ENCODE data around the gene TMEM132C. TPM values are rescaled to one million over a fixed set of nuclear protein-coding genes. Genes with fewer than 3 reads are reported as not detected.

TMEM132C gene
- polyA plus RNA-seq, 2 of the 4 experiments (the other 2 are of a cell fraction), result not detected

DNA sequence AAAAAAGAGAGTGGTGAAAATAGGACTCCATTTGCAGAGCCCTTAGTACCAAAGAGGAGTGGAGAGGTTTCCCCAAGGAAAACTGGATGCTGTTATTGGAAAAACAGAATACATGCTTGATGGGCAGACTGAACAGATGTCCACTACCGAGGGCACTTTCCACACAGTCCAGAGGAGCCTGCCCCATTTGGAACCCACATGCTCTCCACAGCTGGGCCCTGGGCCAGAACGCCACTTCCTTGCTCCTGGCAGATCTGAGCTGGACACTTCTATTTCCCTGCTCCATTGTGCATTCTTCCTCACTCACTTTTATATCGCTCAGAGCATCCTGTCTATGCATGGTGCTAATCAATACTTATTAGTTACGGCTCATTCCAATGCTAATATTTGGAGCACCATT, 306.9 kb downstream of the TMEM132C start:
- H3K9me3 ChIP-seq, result peaks cover 4% of the 10 kb centered on the region; the same call in 1 of the 3 replicates

DNA sequence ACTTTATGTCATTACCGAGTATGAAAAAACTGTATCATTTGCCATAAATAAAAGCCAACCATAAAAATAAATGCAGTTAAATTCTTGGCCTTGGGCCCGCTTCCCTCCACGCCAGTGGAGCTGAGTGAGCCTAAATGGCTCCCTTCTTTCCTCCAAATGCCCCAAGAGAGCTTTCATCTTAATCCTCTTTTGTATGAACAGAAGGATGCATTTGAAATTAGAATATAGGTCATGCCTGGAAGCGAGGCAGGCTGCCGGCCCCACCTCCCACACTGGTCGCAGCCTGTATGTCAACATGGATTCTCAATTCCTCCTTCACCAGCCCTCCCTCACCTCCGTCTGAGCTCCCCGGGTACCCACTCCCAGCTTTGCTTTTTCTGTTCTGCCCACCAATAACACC, 311.1 kb downstream of the TMEM132C start:
- CTCF ChIA-PET, result no interaction called here
- Histone ChIP-seq H3K4me2 (no peak overlapping the region), H3K4me1 (no peaks in the 10 kb centered on the region), H3K4me3 (no peak overlapping the region), H3K27ac (no peak overlapping the region), H3K9me3 (no peaks in the 10 kb centered on the region)
- WGBS (ENCODE audit: missing lambda C conversion rate), result 24% methylated on average over 8 of the region's 8 CpGs
- TF ChIP-seq SREBF2 (IDR thresholded peaks at IDR 0.05), result no peak
- no peak for TF ChIP-seq NFE2L2 (conservative IDR thresholded peaks at IDR 0.05; ENCODE audit: low read length)
- TF ChIP-seq ESRRA (IDR thresholded peaks at IDR 0.05; ENCODE audit: borderline replicate concordance, low read length), result no peak
- no peak for TF ChIP-seq ZFP36 (IDR thresholded peaks at IDR 0.05; ENCODE audit: borderline replicate concordance, partially characterized antibody)
- TF ChIP-seq, protein P1, sequence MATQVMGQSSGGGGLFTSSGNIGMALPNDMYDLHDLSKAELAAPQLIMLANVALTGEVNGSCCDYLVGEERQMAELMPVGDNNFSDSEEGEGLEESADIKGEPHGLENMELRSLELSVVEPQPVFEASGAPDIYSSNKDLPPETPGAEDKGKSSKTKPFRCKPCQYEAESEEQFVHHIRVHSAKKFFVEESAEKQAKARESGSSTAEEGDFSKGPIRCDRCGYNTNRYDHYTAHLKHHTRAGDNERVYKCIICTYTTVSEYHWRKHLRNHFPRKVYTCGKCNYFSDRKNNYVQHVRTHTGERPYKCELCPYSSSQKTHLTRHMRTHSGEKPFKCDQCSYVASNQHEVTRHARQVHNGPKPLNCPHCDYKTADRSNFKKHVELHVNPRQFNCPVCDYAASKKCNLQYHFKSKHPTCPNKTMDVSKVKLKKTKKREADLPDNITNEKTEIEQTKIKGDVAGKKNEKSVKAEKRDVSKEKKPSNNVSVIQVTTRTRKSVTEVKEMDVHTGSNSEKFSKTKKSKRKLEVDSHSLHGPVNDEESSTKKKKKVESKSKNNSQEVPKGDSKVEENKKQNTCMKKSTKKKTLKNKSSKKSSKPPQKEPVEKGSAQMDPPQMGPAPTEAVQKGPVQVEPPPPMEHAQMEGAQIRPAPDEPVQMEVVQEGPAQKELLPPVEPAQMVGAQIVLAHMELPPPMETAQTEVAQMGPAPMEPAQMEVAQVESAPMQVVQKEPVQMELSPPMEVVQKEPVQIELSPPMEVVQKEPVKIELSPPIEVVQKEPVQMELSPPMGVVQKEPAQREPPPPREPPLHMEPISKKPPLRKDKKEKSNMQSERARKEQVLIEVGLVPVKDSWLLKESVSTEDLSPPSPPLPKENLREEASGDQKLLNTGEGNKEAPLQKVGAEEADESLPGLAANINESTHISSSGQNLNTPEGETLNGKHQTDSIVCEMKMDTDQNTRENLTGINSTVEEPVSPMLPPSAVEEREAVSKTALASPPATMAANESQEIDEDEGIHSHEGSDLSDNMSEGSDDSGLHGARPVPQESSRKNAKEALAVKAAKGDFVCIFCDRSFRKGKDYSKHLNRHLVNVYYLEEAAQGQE (IDR thresholded peaks at IDR 0.05), result no peak
- no peak for TF ChIP-seq TFCP2L1 (CRISPR knock-in tag; IDR thresholded peaks at IDR 0.05)
- TF ChIP-seq KDM5A (IDR thresholded peaks at IDR 0.05), result no peak
- no peak for TF ChIP-seq HOXA7 (CRISPR knock-in tag; IDR thresholded peaks at IDR 0.05)
- no peak for TF ChIP-seq CBX8 (IDR thresholded peaks at IDR 0.05)
- TF ChIP-seq, protein P2, sequence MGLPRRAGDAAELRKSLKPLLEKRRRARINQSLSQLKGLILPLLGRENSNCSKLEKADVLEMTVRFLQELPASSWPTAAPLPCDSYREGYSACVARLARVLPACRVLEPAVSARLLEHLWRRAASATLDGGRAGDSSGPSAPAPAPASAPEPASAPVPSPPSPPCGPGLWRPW (IDR thresholded peaks at IDR 0.05), result no peak
- TF ChIP-seq MYC (IDR thresholded peaks at IDR 0.05; ENCODE audit: borderline replicate concordance, low read length), result no peak
- TF ChIP-seq BHLHE40 (IDR thresholded peaks at IDR 0.05; ENCODE audit: low read depth, low read length), result no peak
- DNase-seq (ENCODE audit: low read depth in 1 of 2, low spot score in 1 of 2), result no peak
- FAIRE-seq, result no peak
- ATAC-seq, result no peak
- POLR2A ChIA-PET, result no interaction called here

More for the DNA sequence above, 306.9 kb downstream of the TMEM132C start:
- no peak for ATAC-seq
- TF ChIP-seq, protein P3, sequence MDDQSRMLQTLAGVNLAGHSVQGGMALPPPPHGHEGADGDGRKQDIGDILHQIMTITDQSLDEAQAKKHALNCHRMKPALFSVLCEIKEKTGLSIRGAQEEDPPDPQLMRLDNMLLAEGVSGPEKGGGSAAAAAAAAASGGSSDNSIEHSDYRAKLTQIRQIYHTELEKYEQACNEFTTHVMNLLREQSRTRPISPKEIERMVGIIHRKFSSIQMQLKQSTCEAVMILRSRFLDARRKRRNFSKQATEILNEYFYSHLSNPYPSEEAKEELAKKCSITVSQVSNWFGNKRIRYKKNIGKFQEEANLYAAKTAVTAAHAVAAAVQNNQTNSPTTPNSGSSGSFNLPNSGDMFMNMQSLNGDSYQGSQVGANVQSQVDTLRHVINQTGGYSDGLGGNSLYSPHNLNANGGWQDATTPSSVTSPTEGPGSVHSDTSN (IDR thresholded peaks at IDR 0.05), result no peak
- no peak for TF ChIP-seq HDAC2 (IDR thresholded peaks at IDR 0.05)
- FAIRE-seq, result no peak
- ChIA-PET POLR2A (no interaction called here), CTCF (no interaction called here)
- Histone ChIP-seq H3K27ac (no peak overlapping the region), H3K4me2 (no peak overlapping the region), H3K4me1 (no peaks in the 10 kb centered on the region), H3K4me3 (no peak overlapping the region)
- 6% methylated on average over 4 of the region's 4 CpGs for WGBS (ENCODE audit: missing lambda C conversion rate)
- no peak for DNase-seq (ENCODE audit: low read depth in 1 of 2, low spot score in 1 of 2)

DNA sequence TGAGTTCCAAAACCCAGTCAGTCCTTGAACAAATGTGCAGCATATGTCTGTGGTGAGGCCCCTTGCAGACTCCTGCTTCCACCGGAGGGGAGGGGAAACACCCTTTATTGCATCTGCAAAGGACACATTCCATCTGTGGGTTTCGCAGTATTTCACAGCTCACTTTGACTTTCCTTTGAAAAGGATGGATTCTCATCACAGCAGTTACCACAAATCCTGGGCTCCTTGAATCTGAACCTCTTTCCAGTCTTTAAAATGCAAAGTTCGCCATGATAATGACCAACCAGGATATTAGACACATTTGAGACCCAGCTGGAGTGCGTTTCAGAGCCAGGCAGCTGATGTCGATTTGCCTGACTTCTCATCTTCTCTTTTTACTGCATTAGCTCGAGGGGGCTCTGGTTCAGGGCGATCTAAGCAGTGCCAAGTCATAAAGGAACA, 314.4 kb downstream of the TMEM132C start:
- DNase-seq (ENCODE audit: low read depth in 1 of 2, low spot score in 1 of 2) (no peak), ATAC-seq (no peak), FAIRE-seq (no peak)
- no peak overlapping the region for H3K4me2 ChIP-seq
- ChIA-PET CTCF (no interaction called here), POLR2A (no interaction called here)
- 2% methylated on average over 7 of the region's 7 CpGs for WGBS (ENCODE audit: missing lambda C conversion rate)
- TF ChIP-seq, protein P2 (IDR thresholded peaks at IDR 0.05), result no peak
- no peak overlapping the region for H3K4me3 ChIP-seq
- no peak overlapping the region for H3K27ac ChIP-seq
- H3K9me3 ChIP-seq, result no peaks in the 10 kb centered on the region
- H3K4me1 ChIP-seq, result no peaks in the 10 kb centered on the region

DNA sequence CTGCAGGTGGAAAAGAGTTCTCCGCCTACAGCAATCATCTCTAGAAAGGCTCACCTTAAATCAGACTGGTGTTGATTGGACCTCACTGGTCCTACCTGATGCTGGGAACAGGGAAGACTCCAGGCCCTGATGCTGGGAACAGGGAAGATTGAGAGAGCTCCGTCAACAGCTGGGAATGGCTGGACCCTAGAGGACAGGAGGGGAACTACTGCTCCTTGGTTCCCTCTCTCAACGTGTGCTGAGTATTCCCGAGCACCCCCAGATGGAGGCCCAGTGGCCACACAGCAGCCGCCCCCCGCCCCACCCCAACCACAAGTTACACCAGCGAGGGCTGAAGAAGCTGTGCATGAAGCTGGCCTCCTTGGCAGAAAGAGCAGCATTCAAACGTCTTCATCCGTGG, 316.5 kb downstream of the TMEM132C start:
- TF ChIP-seq RAD21 (conservative IDR thresholded peaks at IDR 0.05 in 1 of 2, IDR thresholded peaks at IDR 0.05 in 1 of 2), result 0 out of 5 replicates have a peak, but pooled peaks of 1 of the 2 experiments have one; percentile 2
- TF ChIP-seq, protein P4, sequence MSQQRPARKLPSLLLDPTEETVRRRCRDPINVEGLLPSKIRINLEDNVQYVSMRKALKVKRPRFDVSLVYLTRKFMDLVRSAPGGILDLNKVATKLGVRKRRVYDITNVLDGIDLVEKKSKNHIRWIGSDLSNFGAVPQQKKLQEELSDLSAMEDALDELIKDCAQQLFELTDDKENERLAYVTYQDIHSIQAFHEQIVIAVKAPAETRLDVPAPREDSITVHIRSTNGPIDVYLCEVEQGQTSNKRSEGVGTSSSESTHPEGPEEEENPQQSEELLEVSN (IDR thresholded peaks at IDR 0.05; ENCODE audit: borderline replicate concordance, low read depth), result no peak
- TF ChIP-seq, protein P5, sequence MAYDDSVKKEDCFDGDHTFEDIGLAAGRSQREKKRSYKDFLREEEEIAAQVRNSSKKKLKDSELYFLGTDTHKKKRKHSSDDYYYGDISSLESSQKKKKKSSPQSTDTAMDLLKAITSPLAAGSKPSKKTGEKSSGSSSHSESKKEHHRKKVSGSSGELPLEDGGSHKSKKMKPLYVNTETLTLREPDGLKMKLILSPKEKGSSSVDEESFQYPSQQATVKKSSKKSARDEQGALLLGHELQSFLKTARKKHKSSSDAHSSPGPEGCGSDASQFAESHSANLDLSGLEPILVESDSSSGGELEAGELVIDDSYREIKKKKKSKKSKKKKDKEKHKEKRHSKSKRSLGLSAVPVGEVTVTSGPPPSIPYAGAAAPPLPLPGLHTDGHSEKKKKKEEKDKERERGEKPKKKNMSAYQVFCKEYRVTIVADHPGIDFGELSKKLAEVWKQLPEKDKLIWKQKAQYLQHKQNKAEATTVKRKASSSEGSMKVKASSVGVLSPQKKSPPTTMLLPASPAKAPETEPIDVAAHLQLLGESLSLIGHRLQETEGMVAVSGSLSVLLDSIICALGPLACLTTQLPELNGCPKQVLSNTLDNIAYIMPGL (CRISPR knock-in tag; IDR thresholded peaks at IDR 0.05; ENCODE audit: borderline replicate concordance), result no peak
- no peaks in the 10 kb centered on the region for H3K9me3 ChIP-seq
- FAIRE-seq, result no peak
- DNase-seq (ENCODE audit: low read depth in 1 of 2, low spot score in 1 of 2), result peak in 1 of 2 experiments; percentile 15
- H3K4me2 ChIP-seq, result no peak overlapping the region
- no peak overlapping the region for H3K27ac ChIP-seq
- no peak overlapping the region for H3K4me3 ChIP-seq
- no peaks in the 10 kb centered on the region for H3K4me1 ChIP-seq
- WGBS (ENCODE audit: missing lambda C conversion rate), result 31% methylated on average over 4 of the region's 9 CpGs
- ATAC-seq, result peak in 1 of 2 experiments; percentile 89; a peak in 3 of 6 replicates
- ChIA-PET POLR2A (no interaction called here), CTCF (interaction anchor here (0.7 kb wide), 1 partner anchor 24 kb away, joined by 3 read pairs; no protein-coding TSS in a partner anchor)
